CD4-positive, alpha-beta T cell treated with Interleukin-10 for 1 hour (primary cell): ENCODE measurements around the gene TEX19.

Experiments used
- DNase-seq: peaks from one replicate; pipeline ENCODE4 v3.0.0-alpha.2; 2020

TEX19 gene

DNA sequence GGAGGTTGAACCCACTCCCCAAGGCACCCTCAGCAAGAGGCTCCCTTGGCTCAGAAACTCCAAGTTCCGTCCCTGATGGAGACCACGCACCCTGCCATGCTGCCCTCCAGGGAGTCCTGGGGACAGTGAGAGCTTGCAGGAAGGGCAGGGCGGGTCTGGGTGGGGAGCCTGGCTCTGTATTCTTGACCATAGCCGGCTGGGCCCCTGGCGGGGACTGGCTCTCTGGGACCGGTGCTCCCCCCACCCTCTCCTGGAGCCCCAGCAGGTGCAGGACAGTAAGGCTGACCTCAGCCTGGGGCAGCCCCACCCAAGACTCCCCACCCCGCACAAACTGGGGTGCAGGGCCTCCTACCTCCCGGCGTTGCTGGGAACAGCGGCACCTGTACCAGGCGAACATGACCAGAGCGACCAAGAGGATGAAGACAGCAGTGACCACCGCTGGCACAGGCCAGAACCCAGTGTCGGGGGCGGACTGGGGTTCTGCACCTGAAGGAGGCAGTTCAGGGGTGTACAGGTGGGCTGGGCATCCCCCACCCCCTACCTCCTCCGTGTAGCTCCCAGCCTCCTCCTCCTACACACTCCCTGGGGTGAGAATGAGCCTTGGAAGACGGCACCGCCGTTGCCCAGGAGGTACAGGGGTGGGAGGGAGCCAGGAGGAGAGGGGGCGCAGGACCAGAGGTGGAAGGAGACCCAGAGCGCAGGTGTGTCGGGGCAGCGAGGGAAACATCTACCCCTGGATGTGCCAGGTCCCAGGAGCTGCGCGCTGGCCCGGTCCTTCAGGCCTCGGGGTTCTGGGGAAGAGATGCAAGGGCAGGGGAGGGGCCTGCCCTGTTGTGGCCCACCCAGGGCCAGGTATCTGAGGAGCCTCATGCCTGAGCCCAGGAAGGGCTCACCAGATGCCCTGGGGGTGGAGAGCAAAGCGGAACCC is 36.3 kb upstream of the TEX19 start:
- DNase-seq = no peak

DNA sequence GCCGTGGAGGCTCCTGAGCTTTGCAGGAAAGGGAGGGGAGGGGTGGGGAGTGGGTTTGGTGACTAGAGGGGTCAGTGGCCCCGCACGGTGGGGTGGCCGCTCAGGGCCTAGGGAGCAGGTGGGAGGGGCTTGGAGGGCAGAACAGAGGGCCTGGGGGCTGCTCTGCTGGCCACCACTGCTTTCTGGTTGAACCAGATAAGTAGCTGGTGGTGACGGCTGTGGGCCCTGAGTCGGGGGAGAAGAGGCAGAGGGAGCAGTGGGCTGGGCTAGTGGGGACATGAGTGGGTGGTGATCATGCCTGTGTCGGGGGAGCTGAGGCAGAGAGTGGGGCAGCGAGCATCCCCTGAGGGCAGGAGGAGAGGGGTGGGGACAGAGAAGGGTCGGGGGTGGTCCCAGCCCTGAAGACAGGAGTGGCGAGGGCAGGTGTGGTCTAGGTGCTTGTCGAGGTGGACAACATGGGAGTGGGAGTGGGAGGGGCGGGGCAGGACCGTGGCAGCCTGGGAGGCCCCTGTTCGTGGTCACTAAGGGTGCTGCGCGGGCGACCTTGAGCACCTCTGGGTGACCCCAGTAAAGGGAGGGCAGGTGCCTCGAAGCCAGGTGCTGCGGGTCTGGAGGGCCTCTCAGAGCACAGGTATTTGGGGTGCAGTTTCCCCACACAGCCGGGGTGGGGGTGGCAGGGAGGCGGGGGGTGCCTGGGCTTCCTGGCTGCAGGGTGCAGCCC is 35.4 kb upstream of the TEX19 start:
- no peak for DNase-seq

DNA sequence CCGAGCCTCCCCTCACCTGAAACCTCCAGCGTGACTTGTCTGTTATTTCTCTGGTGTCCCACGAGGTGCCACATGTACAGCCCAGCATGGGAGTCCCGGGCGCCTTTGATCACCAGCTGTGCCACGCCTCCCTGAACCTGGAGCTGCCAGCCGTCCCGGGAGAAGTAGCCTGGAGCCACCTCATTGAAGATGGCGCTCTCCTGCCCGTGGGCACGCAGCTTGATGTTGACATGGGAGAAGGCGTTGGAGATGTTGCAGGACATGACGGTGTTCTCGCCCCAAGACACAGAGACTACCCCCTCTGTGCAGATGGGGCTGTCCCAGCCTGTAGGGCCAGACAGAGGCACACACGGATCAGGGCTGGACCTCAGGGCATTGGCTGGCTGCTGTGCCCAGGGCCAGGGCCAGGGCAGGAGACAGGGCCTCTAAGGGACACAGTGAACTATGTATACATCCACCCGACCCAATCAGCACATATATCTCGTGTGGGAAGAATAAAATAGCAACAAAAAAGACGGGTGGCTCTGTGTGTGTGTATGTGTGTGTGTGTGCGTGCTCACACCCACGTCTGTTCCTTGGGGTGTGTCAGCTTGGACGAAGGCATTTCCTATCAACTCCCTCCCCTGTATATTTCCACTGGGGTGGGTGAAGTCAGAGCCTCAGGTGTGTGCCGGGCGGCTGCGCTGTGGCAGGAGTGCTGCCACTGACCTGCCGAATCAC is 34.3 kb upstream of the TEX19 start:
- DNase-seq = no peak

DNA sequence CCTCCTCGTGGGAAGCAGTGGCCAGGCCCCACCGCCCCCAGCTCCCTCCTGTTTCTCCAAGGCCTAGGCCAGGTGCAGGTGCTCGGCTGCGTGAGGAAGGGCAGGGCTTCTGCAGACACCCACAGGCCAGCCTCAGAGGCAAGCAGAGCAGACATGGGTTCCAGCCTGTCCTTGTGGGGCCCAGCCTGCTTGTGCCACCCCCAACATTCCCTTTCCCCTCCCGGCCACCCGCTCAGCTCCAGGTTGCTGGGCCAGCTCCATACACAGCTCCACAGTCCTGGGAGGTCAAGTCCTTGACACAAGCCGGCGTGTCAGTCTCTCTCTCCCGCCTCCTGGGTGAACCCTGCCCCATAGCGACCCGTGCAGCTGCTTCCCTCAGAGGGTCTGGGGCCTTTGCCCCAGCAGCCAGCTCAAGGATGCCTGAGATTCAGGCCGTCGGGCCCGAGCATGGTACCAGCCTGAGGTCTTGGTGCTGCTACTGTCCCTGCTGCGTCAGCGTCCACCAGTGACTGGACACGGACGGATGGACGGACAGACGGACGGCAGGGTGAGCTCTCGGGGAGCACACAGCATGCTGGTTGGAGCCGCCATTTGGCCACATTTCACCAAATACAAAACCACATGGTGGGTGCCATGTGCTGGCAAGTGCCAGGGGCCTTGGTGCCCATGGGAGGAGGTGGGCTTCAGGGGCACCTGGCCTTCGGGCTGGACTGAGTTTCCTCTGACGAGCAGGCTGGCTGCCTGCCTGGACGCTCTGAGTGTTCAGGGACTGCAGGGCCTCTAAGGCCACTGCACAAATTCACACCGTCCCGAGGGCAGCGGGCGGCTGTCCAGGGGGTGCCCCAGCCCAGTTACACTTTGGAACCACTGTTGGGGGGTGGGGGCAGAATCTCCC is 33.5 kb upstream of the TEX19 start:
- DNase-seq = no peak

DNA sequence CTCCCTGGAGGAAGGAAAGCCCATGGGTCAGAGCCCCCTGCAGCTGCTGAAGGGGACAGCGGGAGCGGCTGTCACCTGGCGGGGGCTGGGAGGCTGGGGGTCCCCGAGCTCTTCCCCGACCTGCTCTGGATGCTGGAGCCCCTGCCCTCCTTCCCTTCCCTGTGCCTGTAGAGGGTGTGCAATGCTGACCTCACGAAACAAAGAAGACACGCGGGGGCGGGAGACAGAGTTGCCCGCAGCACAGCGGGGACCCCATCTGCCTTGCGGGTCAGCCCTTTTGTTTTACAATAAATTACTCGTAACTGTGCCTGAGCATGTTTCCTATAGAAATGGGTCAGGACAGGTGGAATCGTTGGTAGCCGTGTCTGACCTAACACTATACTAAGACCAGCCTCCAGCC is 31.8 kb upstream of the TEX19 start:
- no peak for DNase-seq

DNA sequence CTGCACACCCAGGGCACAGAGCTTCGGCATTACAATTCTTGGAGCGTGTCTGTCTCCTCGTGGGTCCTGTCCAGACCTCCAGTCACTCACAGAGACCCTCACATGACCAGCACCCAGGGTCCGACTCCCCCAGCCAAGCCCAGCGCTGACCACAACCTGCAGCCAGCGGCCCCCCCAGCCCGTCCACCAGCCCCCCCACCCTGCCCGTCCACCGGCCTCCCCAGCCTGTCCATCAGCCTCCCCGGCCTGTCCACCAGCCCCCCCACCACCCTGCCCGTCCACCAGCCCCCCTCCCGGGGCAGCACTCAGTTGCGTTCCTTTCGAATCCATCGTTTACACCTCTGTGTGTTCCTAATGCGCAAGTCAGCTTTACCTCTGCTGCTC is 31.3 kb upstream of the TEX19 start:
- DNase-seq = no peak

DNA sequence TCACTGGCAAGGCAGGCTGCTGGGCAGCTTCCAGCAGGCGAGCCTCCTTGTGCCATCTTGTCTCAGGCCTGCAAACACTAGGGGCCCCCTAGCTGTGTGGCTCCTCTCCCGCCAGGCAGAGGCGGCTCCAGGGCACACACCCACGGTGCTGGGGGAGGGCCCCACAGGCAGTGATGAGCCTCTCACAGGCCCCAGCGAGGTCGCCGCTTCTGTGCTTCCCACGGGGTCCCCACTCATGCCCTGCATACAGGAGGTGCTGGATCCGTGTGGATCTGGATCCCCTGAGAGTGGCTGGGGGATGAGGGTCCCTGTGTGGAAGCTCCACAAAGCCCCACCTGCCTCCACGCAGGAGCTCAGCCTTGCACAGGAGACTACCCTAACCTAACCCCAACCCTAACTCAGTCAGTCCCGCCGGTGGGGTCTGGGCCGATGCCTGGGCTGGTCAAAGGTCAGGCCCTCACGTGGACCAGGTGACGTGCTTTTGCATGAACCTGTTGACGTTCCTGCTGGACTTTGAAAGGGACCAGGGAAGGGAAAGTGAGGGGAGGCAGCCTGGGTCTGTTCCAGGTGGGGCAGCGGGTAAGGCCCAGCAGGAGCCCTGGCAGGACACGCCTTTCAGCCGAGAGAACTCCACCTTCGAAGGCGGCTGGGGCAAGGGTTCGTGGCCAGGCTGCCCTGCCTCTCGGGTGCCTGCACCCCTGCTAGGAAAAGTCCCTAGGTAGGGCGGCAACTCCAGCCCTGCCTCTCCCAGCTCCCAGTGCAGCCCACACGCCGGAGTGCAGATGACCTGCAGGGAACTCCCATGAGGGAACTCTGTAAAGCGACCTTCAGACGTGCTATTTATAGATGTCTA is 30.7 kb upstream of the TEX19 start:
- DNase-seq = no peak

- no peak for DNase-seq
Measured at GRCh38 chr17:82328994-82329507, 30.0 kb upstream of the TEX19 start.

- no peak for DNase-seq
Measured at GRCh38 chr17:82329683-82330321, 29.2 kb upstream of the TEX19 start.

DNA sequence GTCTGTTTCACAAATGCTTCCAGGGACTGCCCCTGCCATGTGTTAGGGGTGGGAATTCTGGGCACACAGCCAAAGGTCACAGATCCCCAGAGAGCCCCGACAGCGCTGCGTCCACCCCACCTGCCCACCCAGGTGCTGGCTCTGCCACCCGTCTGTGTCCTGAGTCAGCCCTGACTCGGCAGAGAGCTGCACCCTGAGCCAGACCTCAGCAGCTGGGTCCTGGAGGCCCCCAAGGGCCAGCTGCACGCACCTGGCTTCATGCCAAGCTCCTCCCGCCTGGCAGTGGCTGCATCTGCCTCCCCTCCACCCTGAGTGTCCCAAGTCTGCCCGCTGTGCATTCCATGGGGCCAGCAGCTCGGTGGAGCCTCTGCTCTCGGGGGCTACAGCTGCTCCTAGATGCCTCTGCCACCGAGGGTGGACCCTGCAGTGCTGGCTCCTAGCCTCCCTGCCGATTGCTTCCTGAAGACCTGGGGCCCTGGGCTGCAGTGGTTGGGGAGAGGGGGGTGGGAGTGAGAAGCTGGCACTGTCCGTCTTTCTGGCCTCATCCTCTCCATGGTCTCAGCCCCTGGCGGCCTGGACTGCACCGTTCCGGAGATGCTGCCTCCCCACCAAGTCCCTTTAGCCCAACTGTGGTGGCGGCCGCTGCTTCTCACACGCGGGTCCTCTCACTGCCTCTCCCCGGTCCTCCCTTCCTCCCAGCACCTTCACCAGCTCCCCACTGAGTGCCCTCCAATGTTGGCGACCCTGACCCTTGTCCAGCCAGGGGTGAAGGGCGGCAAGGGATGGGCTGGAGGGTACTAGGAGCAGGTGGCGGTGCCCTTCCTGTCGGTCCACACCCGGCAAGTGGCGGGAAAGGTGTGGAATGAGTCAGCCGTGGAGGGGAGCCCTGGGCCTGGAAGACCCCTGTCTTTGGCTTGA is 28.5 kb upstream of the TEX19 start:
- no peak for DNase-seq

DNA sequence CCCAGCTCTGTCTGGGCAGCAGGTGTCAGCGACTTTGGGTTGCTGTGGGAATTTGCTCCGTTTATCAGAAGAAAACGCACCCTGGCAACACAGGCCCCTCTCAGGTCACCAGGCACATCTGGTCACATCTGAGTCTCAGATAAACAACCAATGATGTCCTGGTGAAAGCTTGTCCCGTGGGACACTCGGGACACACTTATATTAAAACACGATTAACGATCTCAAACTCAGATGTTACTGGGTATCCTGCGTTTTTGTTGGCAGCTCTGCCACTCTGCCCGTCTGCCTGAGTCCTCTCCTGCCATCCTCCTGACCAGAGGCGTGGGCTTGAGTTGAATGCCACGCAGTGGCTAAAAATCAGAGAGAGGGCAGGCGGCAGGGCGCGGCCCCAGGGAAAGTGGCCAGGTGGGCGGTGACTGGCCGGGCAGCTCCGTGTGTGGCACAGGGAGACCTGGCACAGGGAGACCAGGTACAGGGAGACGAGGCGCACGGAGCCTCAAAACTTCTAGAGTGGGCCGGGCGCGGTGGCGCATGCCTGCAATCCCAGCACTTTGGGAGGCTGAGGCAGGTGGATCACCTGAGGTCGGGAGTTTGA is 27.6 kb upstream of the TEX19 start:
- DNase-seq = no peak

- DNase-seq = peak; percentile 32
Measured at GRCh38 chr17:82332669-82333278, 26.3 kb upstream of the TEX19 start.

GRCh38 chr17:82333279-82334171 is 25.5 kb upstream of the TEX19 start, which contains the start of gene SECTM1:
SECTM1 (minus strand) TSS chr17:82333766; CDS start chr17:82327240, 6,526 bp downstream.
- peak; percentile 40 for DNase-seq

DNA sequence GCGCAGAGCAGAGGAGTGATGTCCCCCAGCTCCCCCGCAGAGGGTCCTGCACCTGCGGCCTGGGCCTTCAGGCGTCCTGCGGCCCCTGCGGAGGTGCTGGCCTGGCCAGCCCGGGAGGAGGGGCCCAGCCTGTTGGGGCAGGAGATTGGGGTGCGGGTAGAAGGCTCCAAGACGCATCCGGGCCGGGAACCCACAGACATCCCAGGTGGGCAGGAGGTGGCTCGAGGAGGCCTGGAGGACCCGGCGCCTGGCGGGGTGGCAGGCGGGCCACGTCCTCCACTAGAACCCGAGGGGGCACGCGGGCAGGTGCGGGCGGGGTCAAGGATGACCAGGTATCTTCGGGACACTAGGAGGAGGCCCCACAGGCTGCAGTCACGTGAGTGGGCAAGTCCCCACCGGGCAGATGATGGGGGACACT is 24.8 kb upstream of the TEX19 start:
- DNase-seq = no peak

DNA sequence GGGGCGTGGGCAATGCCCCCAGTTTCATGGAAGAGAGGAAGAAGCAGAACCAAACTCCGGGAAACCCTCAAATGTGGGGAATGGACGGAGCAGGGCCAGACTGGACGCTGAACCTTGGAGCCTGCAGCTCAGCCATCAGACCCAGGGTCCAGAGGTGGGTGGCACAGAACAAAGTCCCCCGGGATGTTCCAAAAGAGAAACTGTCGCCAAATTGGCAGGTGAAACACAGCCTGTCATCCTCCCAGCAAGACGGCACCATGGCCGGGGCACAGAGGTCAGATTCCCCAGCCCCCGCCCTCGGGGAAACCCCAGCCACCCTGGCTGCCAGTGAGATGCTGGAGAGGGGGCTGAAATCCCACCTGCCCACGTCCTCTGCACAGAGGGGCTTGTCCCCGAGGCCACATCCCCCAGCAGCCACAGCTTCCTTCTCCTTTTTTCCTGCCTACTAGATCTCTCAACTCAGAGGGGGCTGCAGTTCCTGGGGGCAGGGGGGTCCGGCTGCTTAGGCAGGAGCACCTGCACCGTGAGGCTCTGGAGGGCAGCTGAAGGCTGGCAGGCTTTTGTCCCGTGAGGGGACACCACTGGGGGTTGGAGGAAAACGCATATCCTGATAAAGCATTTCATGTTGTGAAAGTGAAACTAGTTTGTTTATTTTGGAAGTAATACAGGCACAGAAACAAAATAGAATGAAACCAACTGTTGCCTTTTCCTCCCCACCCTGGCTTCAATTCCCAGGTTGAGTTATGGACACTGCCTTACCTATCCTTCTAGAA is 24.2 kb upstream of the TEX19 start:
- peak; percentile 35 for DNase-seq

- no peak for DNase-seq
Measured at GRCh38 chr17:82338858-82339633, 20.0 kb upstream of the TEX19 start.
